Dermis blood vessel endothelial cell (primary cell): Measurements from ENCODE around the gene ARMC6. TPM values are rescaled to one million over a fixed set of nuclear protein-coding genes. Genes with fewer than 3 reads are reported as not detected.
A peak's percentile ranks its signal among the peaks of the same experiment; 100 is the strongest.

Experiments
- DNase-seq: peaks from one replicate; pipeline ENCODE4 v3.0.0; 2010
- total RNA-seq: library from RNA; depleted of rRNA; stranded (reverse); fragments of >200 nt; gene quantifications from 2 replicates; pipeline ENCODE4 v1.2.3, GENCODE V29; 2014

Gene ARMC6
- total RNA-seq, 1 donor from 2014 or later = 50.2 TPM

GRCh38 chr19:19055701-19056100 lies 22.3 kb downstream of the ARMC6 start:
- no peak for DNase-seq

DNA sequence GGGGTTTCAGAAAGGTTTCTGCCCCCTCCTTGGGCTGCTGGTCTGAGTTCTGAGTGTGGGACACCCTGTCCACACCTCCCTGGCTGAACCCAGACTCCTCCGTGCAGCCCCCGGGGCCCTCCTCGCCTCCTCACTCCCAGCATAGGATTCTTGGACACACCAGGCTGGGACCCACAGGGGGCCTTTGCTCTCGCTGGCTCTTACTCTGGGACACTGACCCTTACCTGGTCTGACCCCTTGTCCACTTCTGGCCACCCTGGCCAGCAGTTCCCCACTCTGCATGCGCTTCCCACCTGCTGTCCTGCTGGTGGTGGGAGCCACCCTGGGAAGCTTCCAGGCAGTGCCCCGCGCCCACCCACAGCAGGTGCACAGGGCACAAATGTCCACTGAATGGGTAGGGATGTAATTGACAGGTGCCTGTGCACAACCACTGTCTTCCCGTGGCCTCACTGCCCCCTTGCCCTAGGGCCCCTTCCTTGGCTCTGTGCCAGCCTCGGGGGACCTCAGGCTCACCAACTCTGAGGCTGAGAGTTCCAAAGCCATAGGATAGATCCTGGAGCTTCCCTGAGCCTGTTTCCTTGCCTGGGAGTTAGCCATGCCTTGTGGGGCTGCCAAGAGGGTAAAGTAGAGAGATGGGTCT lies 23.4 kb downstream of the ARMC6 start:
- DNase-seq = no peak

- DNase-seq = no peak
Measured at GRCh38 chr19:19057317-19057716, 23.9 kb downstream of the ARMC6 start.

GRCh38 chr19:19057720-19058119 lies 24.3 kb downstream of the ARMC6 start:
- no peak for DNase-seq

GRCh38 chr19:19059018-19059836 lies 25.8 kb downstream of the ARMC6 start:
- DNase-seq = no peak

- no peak for DNase-seq
Measured at GRCh38 chr19:19059837-19060611, 26.6 kb downstream of the ARMC6 start.

DNA sequence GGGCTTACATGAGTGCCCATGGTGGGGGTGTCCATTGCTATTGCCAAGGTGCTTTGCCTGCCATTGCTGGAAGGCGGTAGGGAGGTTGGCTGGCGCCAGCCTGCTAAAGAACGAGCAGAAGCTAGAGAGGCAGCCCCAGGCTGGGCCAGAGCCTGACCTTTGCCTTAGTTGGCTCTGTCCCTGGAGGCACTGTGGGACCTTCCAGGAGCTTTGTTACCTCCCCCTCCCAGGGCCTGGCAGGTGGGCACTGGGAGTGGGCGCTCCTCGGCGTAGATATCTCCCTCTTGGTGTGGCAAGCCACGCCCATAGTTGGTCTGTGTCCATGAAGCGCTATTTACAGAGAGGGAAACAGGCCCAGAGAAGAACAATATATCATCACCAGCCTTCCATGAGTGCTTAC lies 28.1 kb downstream of the ARMC6 start:
- DNase-seq = no peak

DNA sequence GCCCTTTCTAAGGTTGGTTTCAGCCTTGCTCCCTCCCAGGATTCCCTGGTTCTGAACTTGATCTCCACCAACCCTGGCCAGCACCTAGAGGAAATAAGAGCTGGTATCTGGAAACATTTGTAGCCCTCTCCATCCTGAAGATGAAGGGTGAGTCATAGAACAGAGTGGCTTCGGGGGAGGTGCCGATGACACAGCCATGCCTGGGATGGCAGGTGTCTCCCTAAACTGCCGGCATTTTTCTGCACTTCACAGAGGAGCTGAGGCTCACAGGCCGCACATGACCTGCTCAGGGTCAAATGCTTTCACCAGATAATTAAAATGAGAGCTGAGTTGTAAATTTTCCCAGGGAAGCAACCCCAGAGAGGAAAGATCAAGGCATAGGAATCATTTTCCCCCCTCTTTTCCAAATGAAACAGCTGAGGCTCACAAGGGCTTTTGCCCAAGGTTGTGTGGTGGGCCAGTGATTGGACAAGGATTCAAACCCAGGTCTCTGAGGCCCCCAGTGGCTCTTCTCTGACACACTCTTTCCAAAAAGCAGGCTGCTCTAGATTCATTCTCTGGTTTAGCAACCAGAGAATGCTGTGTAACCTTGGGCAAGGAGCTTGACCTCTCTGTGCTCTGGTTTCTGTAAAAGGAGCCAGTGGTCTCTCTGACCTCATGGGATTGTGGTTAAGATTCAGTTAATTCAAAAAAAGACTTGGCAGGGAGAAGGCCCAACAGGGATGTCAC lies 29.2 kb downstream of the ARMC6 start:
- DNase-seq = peak; percentile 22

GRCh38 chr19:19063183-19064097 lies 30.0 kb downstream of the ARMC6 start, which contains the start of gene SLC25A42:
TSS of gene SLC25A42 (plus strand) at chr19:19063994. CDS start at chr19:19096125, 32,131 bp downstream.
- peak; percentile 100 for DNase-seq

DNA sequence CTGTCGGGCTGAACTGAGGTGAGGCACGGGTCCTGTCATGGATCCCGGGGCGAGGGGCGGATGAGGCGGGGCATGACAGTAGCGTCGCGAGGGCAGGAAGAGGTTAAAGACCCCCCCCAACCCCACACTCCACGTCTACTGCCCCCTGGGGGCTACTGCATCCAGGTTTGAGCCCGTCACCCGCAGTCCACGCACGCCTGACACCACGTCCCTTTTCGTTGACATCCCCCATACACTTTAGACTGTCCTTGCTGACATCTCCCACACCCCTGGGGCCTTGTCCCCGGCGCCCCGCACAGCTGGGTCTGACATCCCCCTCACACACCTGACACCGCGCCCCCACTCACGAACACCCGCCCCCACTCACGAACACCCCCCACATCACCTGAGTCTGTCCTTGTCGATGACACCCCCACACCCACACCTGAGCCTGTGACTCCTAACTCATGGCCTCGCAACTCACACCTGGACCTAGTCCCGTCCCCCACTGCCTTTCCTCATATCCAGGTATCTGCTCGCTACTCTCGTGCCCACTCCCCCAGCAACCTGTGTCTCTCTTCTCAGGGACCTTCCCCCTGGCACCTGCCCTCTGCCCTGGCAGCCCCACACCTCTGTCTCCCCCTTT lies 30.8 kb downstream of the ARMC6 start:
- DNase-seq = no peak

DNA sequence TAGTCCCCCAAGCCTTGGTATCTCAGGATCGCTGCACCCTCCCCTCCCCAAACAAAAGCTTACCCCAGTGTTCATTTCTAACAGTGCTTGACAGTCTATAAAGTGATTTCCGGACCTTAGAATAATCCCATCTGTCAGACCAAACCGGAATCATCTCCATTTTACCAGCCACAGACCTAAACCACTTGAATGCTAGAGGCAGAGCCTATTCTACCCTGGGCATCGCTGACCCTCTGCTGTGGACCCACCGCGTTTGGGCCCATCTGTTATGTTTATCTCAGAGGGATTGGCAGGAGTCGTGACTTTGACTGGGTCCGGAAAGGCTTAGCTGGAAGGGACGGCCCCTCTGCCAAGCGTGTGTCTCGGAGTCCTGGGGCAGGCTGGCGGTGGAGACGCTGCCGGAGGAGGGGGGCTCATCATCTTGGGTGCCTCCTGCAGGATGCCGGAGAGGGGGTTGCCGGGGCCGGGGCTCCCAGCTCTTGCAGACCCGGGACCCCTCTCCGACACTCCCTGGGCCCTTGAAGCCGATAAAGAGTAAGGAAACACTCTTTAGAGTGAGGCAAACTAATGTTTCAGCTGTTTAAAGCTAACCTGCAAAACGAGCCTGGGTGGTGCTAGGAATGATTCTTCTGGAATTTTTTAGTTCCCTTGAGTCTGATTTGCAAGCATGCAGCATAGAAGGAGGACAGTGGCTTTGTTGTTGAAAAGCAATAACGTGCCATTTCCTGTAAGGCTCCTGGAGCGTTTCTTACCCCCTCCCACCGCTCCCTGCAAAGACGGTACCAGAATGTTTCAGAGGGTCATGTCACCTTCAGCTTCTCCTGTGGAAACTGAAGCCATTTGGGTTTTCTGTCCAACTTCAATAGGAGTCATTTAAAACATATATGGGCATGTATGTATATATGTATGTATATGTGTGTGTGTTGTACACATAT lies 31.7 kb downstream of the ARMC6 start:
- peak; percentile 28 for DNase-seq

- DNase-seq = no peak
Measured at GRCh38 chr19:19067276-19068072, 34.1 kb downstream of the ARMC6 start.

DNA sequence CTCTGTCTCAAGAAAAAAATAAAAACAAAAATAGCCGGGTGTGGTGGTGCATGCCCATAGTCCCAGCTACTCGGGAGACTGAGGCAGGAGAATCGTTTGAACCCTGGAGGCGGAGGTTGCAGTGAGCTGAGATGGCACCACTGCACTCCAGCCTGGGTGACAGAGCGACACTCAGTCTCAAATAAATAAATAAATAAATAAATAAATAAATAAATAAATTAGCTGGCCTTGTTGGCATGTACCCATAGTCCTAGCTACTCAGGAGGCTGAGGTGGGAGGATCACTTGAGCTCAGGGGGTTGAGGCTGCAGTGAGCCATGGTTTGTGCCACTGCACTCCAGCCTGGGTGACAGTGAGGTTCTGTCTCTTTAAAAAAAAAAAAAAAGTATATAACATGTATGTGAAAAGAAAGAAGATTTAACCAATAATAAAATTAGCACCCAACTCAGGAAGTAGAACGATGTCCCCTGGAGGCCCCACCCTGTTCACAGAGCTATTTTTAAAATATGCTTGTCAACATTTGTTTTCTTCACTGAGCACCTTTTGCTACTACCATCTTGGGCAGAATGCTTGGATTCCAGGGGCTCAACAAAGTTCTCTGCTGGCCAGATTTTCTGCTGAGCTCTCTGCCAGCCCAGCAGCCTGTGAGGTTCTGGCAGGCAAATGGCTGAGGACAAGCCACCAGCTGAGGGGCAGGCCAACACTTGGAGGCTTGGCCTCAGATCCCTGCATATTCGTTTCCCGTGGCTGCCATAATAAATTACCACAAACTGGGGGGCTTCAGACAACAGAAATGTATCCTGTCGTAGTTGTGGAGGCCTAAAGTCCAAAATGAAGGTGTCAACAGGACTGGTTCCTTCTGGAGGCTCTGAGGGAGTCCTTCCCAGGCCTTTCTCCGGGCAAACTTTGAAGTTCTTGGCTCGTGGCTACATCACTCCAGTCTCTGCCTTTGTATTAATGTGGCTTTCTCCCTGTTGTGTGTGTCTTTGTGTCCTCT lies 35.6 kb downstream of the ARMC6 start:
- no peak for DNase-seq

- no peak for DNase-seq
Measured at GRCh38 chr19:19071897-19072296, 38.5 kb downstream of the ARMC6 start.

GRCh38 chr19:19074196-19074882 lies 40.9 kb downstream of the ARMC6 start:
- peak; percentile 25 for DNase-seq

DNA sequence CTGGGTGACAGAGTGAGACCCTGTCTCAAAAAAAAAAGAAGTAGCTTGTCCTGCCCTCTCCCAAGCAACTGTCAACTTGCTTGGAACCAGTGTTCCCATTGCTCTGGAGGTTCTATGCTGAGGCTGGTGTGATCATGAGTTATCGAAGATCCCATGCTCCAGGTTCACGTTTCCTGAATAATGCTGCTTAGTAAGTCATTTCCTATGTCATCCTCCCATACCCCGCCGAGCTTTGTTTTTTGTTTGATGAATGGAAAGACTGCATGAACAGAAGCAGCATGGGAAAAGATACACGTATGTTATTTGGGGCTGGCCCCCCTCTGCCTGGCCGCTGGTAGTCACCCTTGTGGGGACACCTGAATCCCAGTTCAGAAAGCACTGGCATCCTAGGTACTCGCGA lies 41.7 kb downstream of the ARMC6 start:
- DNase-seq = peak; percentile 51

DNA sequence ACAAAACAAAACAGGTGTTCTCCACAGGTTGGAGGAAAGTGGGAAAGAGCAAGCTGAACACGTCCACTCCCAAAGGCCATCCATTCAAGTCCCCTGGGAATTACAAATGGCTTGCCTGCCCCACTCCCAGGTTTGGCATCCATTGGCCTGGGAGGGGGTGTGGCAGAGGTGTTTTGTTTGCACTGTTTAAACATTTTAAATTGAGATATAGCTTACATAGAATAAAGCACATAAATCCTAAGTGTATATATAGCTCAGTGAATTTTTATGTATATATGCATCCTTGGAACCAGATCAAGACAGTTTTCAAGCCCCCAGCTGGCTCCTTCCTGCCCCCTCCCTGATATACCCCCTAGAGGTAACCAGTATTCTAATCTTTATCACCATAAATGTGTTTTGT lies 43.1 kb downstream of the ARMC6 start:
- no peak for DNase-seq
